Measurements from ENCODE around the gene IFT43. TPM values are rescaled to one million over a fixed set of nuclear protein-coding genes. Genes with fewer than 3 reads are reported as not detected.

IFT43 gene
- total and polyA plus RNA-seq, 9 of the 15 experiments (the other 6 are each of a cell fraction or from before 2014, with no cell fraction given) = 4.9 to 12.8 (median 8.0) TPM

- in situ Hi-C loops (cut with MboI) = no loop called here
- no peaks in the 10 kb centered on the region for H3K36me3 ChIP-seq (ENCODE audit: control insufficient read depth, insufficient read depth, low read length)
- intact Hi-C loops (cut with micrococcal nuclease) = no loop called here
- H3K9me1 ChIP-seq (ENCODE audit: control insufficient read depth, insufficient read depth, low read length) = no peaks in the 10 kb centered on the region
- 0 out of 2 replicates have a peak, but pooled peaks cover 2% of the 10 kb centered on the region for H4K20me1 ChIP-seq (replicated peaks; ENCODE audit: control insufficient read depth, insufficient read depth, low read length)
- no peak overlapping the region for H3K4me2 ChIP-seq (ENCODE audit: insufficient read depth, low read length)
- POLR2A ChIA-PET = interaction anchor here (0.6 to 1.1 kb wide), 3 partner anchors 9 to 196 kb away, joined by 3 to 4 read pairs (median 3); no protein-coding TSS in a partner anchor
- no peaks in the 10 kb centered on the region for H3K9me3 ChIP-seq (replicated peaks; ENCODE audit: control insufficient read depth, insufficient read depth, low read depth, low read length)
- no peak for DNase-seq (ENCODE audit: extremely low read depth in 1 of 4, low spot score in 3 of 4)
- CTCF ChIA-PET (ENCODE audit: low intra/inter-chr PET ratio) = no interaction called here
- no peak overlapping the region for H3K9ac ChIP-seq (ENCODE audit: insufficient read depth in 1 of 2, low read depth in 2 of 2, low read length in 2 of 2)
- H3K27ac ChIP-seq (ENCODE audit: extremely low read depth, low read depth, low read length) = no peak overlapping the region
- no peak for FAIRE-seq
- no peaks in the 10 kb centered on the region for H3K79me2 ChIP-seq (ENCODE audit: control insufficient read depth, insufficient read depth, low read length)
- H3K27me3 ChIP-seq (ENCODE audit: control insufficient read depth in 2 of 2, insufficient read depth in 2 of 2, low read length in 2 of 2) = peaks cover 0 to 73% of the 10 kb centered on the region in 2 experiments; a peak in 3 of 5 replicates
- H3K4me1 ChIP-seq (replicated peaks in 1 of 2; ENCODE audit: control insufficient read depth in 2 of 2, insufficient read depth in 2 of 2, low read length in 2 of 2) = peaks cover 0 to 8% of the 10 kb centered on the region in 2 experiments; a peak in 2 of 5 replicates
- H3K4me3 ChIP-seq = no peak overlapping the region
- H2AFZ ChIP-seq (ENCODE audit: low read depth, low read length) = no peak overlapping the region
- no TSS peak for BruUV-seq (replicated peaks)
- WGBS (ENCODE audit: insufficient coverage, low coverage, missing lambda C conversion rate) = 2% methylated on average over 19 of the region's 22 CpGs
- ATAC-seq = no peak
- TF ChIP-seq NFATC3 (IDR thresholded peaks at IDR 0.05) (no peak), ETV5 (CRISPR knock-in tag; IDR thresholded peaks at IDR 0.05; ENCODE audit: low read depth) (no peak), POLR2G (IDR thresholded peaks at IDR 0.05; ENCODE audit: low read depth, low read length) (no peak), POLR2AphosphoS5 (IDR thresholded peaks at IDR 0.05; ENCODE audit: control insufficient read depth, insufficient read depth, low read depth, low read length) (no peak), ZNF324 (CRISPR knock-in tag; IDR thresholded peaks at IDR 0.05) (no peak), CEBPB (tag; IDR thresholded peaks at IDR 0.05) (no peak), HSF4 (CRISPR knock-in tag; IDR thresholded peaks at IDR 0.05; ENCODE audit: borderline replicate concordance) (no peak), TBP (optimal IDR thresholded peaks at IDR 0.05; ENCODE audit: low read depth, low read length) (no peak), MCM3 (IDR thresholded peaks at IDR 0.05) (no peak), RBFOX2 (IDR thresholded peaks at IDR 0.05; ENCODE audit: low read depth, low read length) (no peak), ZNF347 (CRISPR knock-in tag; IDR thresholded peaks at IDR 0.05; ENCODE audit: low read depth) (no peak), TAF15 (IDR thresholded peaks at IDR 0.05; ENCODE audit: low read depth, low read length) (no peak), HMG20B (CRISPR knock-in tag; IDR thresholded peaks at IDR 0.05) (no peak), SRSF1 (IDR thresholded peaks at IDR 0.05; ENCODE audit: low read depth, low read length) (no peak), REST (IDR thresholded peaks at IDR 0.05; ENCODE audit: borderline replicate concordance) (no peak), REST (CRISPR knock-in tag; IDR thresholded peaks at IDR 0.05; ENCODE audit: low read depth) (no peak)
Observed at GRCh38 chr14:76112889-76113624, 127.5 kb downstream of the IFT43 start.

Data from K562 (cell line).